Fibroblast of skin of left biceps (primary cell): ENCODE measurements around the gene TUBA4A.

Source experiments
- DNase-seq, 2 experiments: peaks; one replicate each; pipeline ENCODE4 v3.0.0-alpha.2; 2013; ENCODE audit warnings: low read depth in 2 of 2

Gene TUBA4A

DNA sequence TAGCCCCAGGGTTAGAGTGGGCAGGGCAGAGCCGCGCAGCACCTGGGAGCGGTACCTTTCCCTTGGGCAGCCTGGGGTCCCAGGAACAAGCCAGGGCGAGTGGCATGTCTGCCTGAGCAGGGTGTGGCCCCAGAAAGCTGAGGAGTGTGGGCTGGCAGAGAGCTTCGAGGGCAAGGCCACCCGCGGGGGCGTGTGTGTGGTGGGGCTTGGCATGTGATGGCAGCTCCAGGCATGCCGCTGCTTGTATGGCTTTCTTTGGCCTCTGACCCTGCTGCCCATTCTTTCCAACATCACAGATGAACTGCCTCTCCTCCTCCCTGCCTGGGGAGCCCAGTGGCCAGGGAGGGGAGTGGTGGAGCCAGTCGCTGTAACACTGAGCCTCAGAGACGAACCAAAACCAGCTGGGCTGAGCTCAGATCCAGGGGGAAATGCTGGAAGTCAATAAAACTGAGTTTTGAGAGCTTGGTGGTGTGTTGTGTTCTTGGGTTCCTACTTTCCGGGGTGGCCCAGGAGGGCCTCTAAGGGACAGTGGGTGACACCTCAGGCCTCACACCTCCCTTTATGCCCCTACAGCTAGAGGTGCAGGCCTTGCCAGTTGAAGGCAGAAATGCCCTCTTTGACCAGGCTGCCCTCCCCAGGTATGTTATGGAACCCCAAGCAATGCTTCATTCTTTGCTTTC lies 32.9 kb upstream of the TUBA4A start:
- DNase-seq, result no peak

DNA sequence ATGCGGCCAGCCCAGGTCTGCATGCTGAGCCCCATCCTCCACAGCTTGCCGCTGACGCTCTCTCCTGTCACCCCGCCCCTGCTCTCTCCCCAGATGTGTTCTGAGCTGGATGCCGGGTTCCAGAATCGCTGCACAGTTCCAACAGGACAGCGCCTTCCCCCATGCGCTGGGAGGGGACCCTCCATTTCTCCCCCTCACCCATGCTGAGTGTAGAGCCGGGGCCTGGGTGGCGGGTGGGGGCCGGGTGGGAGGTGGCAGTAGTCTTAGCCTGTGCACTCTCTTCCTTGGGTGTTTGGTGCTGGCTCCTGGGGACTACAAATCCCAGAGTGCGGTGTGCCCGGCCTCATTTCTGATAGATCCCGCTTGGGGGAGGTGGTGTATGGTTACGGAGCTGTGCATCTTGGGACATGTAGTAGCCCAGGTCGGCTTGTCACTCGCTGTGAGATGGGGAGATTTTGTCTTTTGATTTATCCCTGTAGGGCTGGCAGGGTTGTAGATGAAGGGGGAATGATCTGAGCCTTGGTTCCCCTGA lies 32.2 kb upstream of the TUBA4A start:
- DNase-seq, result peak; percentile 30 to 31

DNA sequence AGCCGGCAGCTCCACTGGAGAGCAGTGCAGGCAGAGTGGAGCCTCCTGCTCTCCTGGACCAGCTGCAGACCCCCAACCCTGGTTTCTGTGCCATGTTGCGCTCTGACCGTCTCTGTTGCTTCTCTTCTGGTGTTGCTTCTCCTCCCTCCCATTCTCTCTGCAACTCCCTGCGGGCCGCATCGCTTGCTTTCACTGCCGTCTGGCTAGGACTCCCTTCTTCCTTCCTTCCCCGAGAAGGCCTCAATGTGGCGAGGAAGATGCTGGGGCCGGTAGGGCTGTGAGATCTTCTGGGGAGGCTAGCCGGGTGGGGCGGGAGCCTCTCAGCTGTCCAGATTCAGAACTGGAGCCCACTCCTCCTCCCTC lies 31.6 kb upstream of the TUBA4A start:
- DNase-seq, result no peak

DNA sequence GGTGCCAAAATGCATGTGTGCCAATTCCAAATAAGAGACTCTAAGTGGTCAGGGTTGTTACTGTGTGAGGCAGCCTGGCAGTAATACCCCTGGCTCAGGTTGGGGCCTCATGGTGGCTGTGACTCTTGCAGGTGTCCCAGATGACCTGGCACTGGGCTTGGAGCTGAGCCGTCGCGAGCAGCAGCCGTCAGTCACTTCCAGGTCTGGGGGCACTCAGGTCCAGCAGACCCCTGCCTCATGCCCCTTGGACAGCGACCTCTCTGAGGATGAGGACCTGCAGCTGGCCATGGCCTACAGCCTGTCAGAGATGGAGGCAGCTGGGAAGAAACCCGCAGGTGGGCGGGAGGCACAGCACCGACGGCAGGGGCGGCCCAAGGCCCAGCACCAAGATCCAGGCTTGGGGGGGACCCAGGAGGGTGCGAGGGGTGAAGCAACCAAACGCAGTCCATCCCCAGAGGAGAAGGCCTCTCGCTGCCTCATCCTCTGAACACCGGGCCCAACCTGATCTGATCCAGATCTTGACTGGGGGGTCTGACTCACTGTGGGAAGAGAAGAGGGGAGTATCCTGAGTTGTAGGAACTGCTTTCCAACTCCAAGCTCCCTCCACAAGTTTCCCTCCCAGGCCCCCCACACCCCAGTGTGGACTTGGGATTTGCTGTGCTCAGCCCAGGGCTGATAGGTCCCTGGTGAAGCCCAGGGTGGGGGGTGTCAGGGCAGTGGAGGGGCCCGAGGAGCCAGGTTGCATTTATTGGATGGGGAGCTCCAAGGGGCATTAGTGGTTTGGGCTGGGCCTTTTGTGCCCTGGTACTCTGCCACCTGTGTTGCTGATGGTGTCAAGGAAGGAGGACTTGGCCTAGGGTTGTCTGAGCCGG lies 31.0 kb upstream of the TUBA4A start:
- no peak for DNase-seq

DNA sequence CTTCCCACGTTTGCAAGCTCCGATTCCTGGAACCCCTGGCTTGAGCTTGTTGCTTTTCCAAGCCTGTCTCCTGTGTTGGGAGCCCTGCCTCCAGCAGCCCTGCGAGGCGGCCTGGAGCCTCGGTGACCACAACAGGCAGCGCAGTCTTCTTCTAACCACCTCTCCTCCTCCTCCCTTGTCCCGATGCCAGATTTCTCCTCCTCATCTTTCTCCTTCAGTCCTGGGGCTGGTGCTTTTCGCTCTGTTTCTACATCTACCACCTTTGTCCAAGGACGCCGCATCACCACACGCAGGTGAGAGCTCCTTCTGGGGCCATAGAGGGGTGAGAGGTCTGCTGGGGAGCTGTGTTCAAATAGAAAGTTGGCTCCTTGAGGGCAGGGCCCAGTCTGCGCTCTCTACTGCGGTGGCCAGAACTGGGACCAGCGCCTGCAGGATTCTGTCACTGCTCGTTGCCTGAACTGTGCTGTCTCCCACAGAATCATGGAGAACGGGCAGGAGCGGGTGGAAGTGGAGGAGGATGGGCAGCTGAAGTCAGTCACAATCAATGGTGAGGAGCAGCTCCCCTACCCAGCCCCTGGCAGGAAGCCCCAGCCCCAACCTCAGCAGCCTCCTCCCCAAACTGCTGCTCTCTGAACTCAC lies 29.3 kb upstream of the TUBA4A start:
- no peak for DNase-seq

DNA sequence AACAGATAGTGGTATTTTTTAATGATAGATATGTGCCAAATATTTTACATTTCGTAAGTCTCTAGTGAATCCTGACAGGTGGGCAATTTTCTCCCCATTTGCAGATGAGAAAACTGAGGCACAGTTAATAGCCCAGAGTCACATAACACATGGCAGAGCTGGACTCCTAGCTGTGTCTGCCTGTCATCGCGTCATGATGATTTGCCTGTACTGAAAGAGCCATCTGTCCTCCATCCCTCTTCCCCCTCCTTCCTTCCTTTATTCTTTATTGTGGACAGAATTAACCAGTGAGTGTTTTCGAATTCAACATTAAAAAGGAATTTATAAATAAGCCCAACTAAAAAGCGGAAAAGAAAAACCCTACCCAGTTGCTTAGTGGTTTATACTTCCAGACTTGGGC lies 28.7 kb upstream of the TUBA4A start:
- no peak for DNase-seq

DNA sequence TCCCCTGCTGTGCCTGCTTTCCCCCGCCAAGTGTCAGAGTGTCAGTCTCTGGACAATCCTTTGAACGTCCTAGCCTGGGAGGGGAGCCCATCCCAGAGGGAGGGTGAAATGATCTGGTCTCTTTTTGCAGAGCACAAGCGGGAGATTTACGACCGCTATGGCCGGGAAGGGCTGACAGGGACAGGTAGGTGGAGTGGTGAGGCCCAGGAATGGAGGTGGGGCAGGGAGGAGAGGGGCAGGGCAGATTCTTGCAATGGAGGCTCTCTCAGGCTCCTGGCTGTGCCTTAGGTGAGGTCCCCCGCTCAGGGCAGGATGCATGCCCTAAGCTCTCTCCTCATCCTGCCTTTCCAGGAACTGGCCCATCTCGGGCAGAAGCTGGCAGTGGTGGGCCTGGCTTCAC lies 27.9 kb upstream of the TUBA4A start:
- DNase-seq, result no peak

DNA sequence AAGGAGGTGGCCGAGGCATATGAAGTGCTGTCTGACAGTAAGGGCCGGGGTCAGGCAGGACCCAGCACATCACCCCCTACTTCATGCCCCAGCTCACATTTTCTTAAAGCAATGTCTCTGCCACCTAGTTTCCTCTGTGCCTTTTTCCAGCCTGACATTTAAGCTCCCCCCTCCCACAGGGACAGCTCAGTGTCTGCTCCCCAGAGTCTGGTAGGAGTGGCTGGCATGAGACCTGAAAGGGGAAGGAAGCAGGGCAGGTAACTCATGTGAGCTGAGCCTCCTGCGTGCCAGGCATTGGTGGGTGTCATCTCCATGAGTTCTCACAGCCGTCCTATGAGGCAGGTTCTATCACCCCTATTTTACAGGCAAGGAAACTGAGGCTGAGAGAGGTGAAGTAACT lies 26.9 kb upstream of the TUBA4A start:
- no peak for DNase-seq

DNA sequence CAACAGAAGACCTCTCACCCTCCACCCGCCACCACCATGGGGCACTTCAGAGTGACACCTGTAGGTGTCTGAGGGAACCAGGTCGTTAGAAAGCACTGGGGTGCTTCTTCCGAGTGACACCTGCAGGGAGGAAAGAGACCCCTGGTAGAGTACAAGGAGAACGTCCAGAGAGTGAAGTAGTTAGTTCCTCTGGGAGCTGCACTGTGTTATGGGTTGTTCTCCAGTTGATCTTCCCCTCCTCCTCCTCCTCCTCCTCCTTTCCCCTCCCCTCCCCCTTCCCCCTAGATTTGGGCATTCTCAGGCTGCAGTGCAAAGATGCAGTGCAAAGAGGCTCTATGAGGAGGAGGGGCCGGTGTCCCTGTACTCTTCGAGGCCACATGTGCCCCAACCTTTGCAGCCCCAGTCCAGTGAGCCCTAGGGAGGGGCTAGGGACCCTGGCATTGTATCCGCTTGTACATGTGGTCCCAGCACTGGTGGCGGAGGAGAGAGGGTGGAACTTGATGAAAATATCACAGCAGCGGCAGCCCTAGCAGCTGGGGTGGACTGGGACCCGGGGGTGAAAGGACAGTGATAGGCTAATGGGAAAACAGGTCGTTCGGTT lies 26.3 kb upstream of the TUBA4A start:
- DNase-seq, result no peak

DNA sequence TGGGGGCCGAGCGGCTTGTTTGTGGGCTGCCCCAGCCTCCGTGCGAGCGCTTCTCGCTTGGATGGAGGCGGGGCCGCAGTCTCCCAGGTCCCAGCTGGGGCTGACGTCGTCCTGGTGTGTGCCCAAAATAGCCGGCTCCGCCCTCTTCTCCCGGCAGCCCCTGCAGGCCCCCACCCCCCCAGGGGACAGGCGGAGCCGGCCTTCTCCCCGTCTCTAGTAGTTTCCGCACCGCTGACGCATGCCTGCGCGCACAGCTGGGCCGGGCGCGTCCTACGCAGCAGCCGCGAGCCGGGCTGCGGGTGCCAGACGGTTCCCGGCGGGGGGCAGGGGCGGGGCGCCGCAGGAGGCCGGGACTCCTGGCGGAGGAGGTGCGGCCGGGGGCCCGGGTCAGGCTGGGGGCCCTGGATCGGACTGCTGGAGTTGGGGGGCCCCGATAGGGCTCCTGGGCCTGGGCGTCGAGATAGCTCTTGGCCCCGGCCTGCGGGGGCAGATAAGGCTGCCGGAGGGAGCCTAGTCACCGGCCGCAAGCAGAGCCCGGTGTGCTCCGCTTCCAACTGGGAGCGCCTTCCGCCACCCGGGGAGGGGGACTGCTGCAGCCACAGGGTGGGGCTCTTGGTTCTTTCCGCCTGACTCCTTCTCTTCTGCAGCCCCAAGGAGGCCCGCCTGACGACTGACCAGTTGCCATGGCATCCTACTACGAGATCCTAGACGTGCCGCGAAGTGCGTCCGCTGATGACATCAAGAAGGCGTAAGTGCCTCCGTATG lies 25.6 kb upstream of the TUBA4A start, which contains the start of gene DNAJB2:
Gene DNAJB2 (plus strand): TSS at position 216 of the 765 bp plus-strand sequence. CDS start 468 bp downstream, at position 684.
- DNase-seq, result peak; percentile 98

DNA sequence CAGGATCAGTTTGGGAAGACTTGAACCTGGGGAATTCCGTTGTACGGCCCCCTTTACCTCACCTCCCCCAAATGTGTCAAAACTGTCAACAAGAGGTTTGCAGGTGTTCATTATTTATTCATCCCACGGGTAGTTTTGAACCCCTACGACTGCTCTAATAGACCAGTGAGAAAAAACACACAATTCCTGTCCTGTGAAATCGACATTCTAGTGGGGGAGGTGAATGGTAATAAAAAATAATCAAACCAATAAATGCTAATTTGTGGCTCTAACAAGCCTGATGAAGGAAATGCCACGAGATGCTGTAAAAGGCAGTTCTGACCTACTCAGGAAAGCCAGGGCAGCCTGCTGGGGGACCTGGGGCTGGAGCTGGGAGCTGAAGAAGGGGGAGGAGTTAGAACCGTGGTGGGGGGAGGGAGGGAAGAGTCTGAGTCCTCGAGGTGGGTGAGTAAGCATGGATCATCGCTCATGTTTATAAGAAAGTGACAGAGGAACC lies 25.0 kb upstream of the TUBA4A start:
- no peak for DNase-seq

DNA sequence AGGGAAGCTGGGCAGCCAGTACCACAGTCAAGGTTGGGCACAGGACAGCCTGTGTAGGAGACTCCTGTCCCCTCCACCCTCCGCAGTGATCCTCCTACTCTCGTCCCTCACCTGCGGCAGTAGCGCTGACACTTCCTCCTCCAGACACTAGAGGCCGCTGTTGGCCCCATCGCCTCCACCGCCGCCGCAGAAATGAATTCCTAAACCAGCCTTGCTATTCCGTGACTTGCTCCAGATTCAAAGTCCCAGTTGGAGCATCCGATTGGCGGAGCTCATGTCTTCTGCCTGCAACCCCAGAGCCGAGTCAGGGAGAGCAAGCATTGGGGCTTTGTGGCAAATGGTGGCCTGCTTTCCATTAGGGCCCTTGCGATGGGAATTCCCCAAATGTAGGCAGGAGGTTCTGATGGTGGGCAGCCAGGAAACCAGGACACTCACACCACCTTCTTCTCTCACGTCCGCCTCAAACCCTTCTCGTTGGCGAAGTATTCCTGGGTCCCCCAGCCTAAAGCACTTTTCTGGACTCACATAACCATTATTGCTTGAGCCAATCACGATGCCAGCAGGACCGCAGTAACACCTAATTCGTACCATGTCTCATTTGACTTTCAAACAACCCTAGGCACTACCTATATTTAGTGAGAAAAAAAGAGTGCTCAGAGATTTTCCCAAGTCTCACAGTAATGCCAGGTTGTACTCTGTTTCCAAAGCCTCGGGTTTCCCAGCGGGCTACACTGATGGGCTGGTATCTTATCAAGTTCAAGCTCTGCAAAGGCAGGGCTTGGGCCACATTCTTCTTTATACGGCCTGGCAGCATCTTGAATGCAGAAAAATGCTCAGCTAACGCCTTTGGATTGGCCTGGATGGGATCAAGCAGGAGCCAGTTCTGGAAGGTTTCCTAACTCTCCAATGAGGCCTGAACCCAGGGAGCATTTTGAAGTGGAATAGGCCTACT lies 24.3 kb upstream of the TUBA4A start:
- DNase-seq, result peak; percentile 46 to 54

DNA sequence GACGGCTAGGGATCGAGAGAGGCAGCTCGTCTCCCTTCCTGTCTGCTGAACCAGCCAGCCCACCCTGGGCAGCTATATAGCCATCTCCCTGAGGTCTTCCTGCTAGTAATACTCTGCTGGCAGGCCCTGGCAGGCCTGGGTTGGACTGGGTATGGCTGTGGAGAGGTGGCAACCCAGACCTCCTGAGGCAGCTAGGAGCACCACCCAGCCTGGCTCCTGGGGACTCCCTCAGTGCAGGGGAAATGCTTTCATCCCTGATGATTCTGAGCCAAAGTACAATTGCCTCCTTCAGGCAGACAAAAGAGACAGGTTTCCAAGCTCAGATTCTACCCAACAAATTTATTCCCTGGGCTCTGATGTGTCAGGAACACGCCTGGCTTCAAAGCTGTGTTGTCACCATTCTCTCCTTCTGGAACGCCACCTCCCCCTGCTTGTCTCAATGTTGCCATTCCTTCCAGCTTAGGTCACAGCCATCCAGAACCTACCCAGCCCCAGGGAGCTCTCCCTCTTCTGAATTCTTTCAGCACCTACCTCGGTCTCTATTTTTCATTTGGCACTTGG lies 20.7 kb upstream of the TUBA4A start:
- DNase-seq, result peak; percentile 49 to 50

DNA sequence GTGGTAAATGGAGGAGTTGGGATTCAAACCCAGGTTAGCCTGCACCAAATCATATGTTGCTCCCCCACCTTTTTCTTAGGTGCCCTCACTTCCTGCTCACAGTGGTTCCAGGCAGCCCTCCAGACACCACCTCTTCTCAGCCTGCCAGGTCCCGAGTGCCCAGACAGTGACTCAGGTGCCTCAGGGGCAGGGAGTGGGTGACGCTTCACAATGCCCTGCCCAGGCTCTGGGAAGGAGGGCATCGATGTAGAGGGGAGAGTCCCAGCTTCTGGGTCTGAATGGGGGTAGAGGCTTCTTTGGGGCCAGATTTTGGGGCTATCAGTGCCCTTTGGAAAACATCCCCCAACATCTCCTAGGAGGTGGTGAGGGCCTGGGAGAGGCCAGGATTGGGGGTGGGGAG lies 20.2 kb upstream of the TUBA4A start:
- no peak for DNase-seq

DNA sequence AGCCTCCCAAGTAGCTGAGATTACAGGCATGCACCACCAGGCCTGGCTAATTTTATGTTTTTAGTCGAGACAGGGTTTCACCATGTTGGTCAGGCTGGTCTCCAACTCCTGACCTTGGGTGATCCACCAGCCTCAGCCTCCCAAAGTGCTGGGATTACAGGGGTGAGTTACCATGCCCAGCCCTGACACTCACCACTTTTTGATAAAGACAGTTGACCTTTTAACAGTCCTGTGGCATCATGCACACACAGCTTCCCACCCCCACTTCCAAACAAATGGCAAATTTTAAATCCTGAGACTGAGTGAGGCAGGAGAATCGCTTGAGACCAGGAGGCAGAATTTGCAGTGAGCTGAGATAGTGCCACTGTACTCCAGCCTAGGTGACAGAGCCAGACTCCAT lies 19.3 kb upstream of the TUBA4A start:
- no peak for DNase-seq

DNA sequence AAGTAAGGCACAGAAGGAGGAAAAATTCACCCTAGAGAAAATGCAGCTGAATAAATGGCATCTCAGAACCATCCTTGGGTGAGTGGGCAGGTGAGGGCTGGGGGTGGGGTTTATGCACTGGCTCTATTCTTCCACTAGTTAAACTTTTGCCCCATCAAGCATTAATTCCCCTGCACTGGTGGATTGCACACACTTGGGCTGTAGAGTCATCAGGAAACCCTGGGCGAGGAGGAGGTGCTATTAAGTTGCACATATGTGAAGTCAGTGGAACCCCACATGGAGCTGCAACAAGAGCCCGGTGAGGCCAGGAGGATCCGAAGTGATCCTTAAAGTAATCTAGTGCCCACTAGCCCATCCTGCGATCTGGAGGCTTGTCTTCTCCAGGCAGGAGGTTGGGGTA lies 18.6 kb upstream of the TUBA4A start:
- no peak for DNase-seq

DNA sequence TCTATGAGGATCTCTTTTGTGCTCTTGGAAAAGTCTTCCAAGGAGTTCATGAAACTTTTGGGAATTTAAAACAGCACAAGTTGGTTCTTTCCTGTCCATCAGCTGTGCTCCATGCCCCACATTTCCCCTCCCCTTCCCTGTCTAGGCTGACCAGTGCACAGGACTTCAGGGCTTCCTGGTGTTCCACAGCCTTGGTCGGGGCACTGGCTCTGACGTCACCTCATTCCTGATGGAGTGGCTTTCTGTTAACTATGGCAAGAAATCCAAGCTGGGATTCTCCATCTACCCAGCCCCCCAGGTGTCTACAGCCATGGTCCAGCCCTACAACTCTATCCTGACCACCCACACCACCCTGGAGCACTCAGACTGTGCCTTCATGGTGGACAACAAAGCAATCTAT lies 17.3 kb upstream of the TUBA4A start:
- no peak for DNase-seq

DNA sequence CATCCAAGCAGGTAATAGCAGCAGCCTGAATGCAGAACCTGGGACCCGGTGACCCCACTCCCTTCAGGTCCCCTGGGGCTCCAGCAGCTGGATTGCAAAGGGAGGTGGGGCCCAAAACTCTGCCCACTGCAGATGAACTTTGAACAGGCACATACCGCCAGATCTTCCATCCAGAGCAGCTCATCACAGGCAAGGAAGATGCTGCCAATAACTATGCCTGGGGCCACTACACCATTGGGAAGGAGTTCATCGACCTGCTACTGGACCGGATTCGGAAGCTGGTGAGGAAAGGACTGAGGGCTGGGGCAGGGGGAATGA lies 16.3 kb upstream of the TUBA4A start:
- no peak for DNase-seq

DNA sequence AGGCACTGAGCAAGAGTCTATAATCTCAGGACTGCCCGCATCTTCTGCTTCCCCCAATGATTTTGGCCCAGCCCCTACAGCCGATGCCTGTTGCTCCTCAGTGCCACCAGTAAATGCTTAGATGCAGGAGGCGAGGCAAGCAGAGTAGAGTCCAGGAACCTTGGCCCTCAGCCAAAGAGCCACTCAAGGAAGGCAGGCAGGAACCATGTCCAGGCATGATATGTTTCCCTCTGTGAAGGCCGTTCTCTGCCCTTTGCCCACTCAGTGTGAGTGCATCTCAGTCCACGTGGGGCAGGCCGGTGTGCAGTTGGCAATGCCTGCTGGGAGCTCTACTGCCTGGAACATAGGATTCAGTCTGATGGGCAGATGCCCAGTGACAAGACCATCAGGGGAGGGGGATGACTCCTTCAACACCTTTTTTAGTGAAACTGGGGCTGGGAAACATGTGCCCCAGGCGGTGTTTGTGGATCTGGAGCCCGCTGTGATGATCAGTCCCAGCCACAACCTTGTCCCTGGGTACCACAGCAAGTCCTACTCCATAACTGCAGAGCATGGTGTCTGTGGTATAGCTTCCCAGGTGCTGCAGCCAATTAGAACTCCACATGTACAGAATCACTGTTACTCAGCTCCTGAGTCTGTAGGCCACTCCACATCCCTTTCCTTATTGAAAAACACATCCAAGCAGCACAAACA lies 15.8 kb upstream of the TUBA4A start:
- no peak for DNase-seq
